GM12878 (cell line): ENCODE results near the gene SPIB. TPM values are rescaled to one million over a fixed set of nuclear protein-coding genes. Genes with fewer than 3 reads are reported as not detected.

Source experiments
- CEBPB ChIP-seq, 2 experiments: fragments of 150-350 bp in 1 of 2; IDR thresholded peaks; 2 replicates each; pipeline ENCODE4 v1.6.1; 2012 to 2014; ENCODE audit warnings: low read depth in 2 of 2, low read length in 2 of 2, borderline replicate concordance in 1 of 2, inconsistent platforms in 1 of 2
- FOXK2 ChIP-seq: fragments of 450-650 bp; IDR thresholded peaks from 2 replicates; pipeline ENCODE4 v1.6.1; 2017; ENCODE audit warnings: mild to moderate bottlenecking, moderate library complexity
- MLLT1 ChIP-seq: fragments of 450-650 bp; IDR thresholded peaks from 2 replicates; pipeline ENCODE4 v1.6.1; 2016; ENCODE audit warnings: mild to moderate bottlenecking
- RAD51 ChIP-seq: fragments of 450-650 bp; IDR thresholded peaks from 2 replicates; pipeline ENCODE4 v1.6.1; 2016; ENCODE audit warnings: moderate library complexity, mild to moderate bottlenecking, inconsistent platforms
- RELA ChIP-seq: fragments of 450-650 bp; IDR thresholded peaks from 2 replicates; pipeline ENCODE4 v1.8.0; 2014; ENCODE audit warnings: borderline replicate concordance; ENCODE audit not compliant: partially characterized antibody
- RUNX3 ChIP-seq: IDR thresholded peaks from 2 replicates; pipeline ENCODE4 v1.6.1; 2012; ENCODE audit warnings: low read length, inconsistent platforms
- SIX5 ChIP-seq: IDR thresholded peaks from 2 replicates; pipeline ENCODE4 v1.6.1; 2011; ENCODE audit warnings: mild to moderate bottlenecking, low read depth, low read length, moderate library complexity; ENCODE audit not compliant: severe bottlenecking
- WRNIP1 ChIP-seq: IDR thresholded peaks from 2 replicates; pipeline ENCODE4 v1.6.1; 2011; ENCODE audit warnings: low read depth, low read length, improper control_type of control experiment, borderline replicate concordance
- ZBED1 ChIP-seq: IDR thresholded peaks from 2 replicates; pipeline ENCODE4 v1.6.1; 2016; ENCODE audit warnings: borderline replicate concordance
- polyA plus RNA-seq, 11 experiments: library from polyadenylated mRNA; depleted of rRNA in 4 of 11; unstranded in 6 of 11; stranded (reverse) in 5 of 11; fragments of >200 nt; fragmentation: Nextera tagmentation in 4 of 11; fragmentation: Illumina TruSeq in 1 of 11; extraction: Ambion mirVana in 4 of 11; extraction: Trizol in 1 of 11; gene quantifications; 1 replicate in 1 of 11; 2 replicates in 10 of 11; pipeline versions ENCODE4 v1.2.1 to v1.2.3, GENCODE V29; 2011 to 2016; ENCODE audit warnings: inconsistent platforms in 2 of 11, missing spikeins in 2 of 11, low read depth in 1 of 11
- total RNA-seq, 4 experiments: library from RNA; depleted of rRNA in 3 of 4; stranded (reverse); fragments of >200 nt in 3 of 4; fragmentation: Illumina TruSeq in 1 of 4; extraction: Trizol in 1 of 4; gene quantifications; 2 replicates each; pipeline versions ENCODE4 v1.2.1 to v1.2.3, GENCODE V29; 2013 to 2021
- TF ChIP-seq, protein P1 (sequence below): fragments of 450-650 bp; IDR thresholded peaks from 2 replicates; pipeline ENCODE4 v1.6.1; 2018; ENCODE audit warnings: mild to moderate bottlenecking, low read depth, moderate library complexity; ENCODE audit not compliant: partially characterized antibody
- TF ChIP-seq, protein P2 (sequence below), 3 experiments: IDR thresholded peaks in 2 of 3; conservative IDR thresholded peaks in 1 of 3; 2 replicates each; pipeline ENCODE4 v1.5.1; 2011; ENCODE audit warnings: low read depth in 3 of 3, low read length in 3 of 3, mild to moderate bottlenecking in 3 of 3, control low read depth in 2 of 3, moderate library complexity in 2 of 3, inconsistent platforms in 1 of 3, mixed read lengths in 1 of 3; ENCODE audit not compliant: control insufficient read depth in 2 of 3, insufficient read depth in 1 of 3; ENCODE audit errors: extremely low read depth in 1 of 3
- TF ChIP-seq, protein P3 (sequence below): fragments of 450-650 bp; IDR thresholded peaks from 2 replicates; pipeline ENCODE4 v1.6.1; 2017; ENCODE audit warnings: mild to moderate bottlenecking
- TF ChIP-seq, protein P4 (sequence below): IDR thresholded peaks from 2 replicates; pipeline ENCODE4 v1.6.1; 2012; ENCODE audit warnings: improper control_type of control experiment, low read depth, low read length; ENCODE audit not compliant: insufficient replicate concordance

Gene SPIB
- total and polyA plus RNA-seq, 10 of the 15 experiments (the other 5 are each of a cell fraction or from before 2014, with no cell fraction given) = 3.5 to 123 (median 56.0) TPM

- TF ChIP-seq WRNIP1 (no peak), RAD51 (no peak), FOXK2 (no peak), SIX5 (no peak), CEBPB (IDR thresholded peaks at IDR 0.05; ENCODE audit: borderline replicate concordance in 1 of 2, low read depth in 2 of 2, low read length in 2 of 2) (no peak), ZBED1 (no peak), RELA (no peak), MLLT1 (no peak), RUNX3 (no peak)
- TF ChIP-seq, protein P1, sequence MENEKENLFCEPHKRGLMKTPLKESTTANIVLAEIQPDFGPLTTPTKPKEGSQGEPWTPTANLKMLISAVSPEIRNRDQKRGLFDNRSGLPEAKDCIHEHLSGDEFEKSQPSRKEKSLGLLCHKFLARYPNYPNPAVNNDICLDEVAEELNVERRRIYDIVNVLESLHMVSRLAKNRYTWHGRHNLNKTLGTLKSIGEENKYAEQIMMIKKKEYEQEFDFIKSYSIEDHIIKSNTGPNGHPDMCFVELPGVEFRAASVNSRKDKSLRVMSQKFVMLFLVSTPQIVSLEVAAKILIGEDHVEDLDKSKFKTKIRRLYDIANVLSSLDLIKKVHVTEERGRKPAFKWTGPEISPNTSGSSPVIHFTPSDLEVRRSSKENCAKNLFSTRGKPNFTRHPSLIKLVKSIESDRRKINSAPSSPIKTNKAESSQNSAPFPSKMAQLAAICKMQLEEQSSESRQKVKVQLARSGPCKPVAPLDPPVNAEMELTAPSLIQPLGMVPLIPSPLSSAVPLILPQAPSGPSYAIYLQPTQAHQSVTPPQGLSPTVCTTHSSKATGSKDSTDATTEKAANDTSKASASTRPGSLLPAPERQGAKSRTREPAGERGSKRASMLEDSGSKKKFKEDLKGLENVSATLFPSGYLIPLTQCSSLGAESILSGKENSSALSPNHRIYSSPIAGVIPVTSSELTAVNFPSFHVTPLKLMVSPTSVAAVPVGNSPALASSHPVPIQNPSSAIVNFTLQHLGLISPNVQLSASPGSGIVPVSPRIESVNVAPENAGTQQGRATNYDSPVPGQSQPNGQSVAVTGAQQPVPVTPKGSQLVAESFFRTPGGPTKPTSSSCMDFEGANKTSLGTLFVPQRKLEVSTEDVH = no peak
- TF ChIP-seq, protein P2, sequence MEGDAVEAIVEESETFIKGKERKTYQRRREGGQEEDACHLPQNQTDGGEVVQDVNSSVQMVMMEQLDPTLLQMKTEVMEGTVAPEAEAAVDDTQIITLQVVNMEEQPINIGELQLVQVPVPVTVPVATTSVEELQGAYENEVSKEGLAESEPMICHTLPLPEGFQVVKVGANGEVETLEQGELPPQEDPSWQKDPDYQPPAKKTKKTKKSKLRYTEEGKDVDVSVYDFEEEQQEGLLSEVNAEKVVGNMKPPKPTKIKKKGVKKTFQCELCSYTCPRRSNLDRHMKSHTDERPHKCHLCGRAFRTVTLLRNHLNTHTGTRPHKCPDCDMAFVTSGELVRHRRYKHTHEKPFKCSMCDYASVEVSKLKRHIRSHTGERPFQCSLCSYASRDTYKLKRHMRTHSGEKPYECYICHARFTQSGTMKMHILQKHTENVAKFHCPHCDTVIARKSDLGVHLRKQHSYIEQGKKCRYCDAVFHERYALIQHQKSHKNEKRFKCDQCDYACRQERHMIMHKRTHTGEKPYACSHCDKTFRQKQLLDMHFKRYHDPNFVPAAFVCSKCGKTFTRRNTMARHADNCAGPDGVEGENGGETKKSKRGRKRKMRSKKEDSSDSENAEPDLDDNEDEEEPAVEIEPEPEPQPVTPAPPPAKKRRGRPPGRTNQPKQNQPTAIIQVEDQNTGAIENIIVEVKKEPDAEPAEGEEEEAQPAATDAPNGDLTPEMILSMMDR (IDR thresholded peaks at IDR 0.05 in 2 of 3, conservative IDR thresholded peaks at IDR 0.05 in 1 of 3; ENCODE audit: control insufficient read depth in 2 of 3, extremely low read depth in 1 of 3, insufficient read depth in 1 of 3, low read depth in 3 of 3, low read length in 3 of 3) = no peak
- TF ChIP-seq, protein P3, sequence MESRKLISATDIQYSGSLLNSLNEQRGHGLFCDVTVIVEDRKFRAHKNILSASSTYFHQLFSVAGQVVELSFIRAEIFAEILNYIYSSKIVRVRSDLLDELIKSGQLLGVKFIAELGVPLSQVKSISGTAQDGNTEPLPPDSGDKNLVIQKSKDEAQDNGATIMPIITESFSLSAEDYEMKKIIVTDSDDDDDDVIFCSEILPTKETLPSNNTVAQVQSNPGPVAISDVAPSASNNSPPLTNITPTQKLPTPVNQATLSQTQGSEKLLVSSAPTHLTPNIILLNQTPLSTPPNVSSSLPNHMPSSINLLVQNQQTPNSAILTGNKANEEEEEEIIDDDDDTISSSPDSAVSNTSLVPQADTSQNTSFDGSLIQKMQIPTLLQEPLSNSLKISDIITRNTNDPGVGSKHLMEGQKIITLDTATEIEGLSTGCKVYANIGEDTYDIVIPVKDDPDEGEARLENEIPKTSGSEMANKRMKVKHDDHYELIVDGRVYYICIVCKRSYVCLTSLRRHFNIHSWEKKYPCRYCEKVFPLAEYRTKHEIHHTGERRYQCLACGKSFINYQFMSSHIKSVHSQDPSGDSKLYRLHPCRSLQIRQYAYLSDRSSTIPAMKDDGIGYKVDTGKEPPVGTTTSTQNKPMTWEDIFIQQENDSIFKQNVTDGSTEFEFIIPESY = no peak
- TF ChIP-seq, protein P4, sequence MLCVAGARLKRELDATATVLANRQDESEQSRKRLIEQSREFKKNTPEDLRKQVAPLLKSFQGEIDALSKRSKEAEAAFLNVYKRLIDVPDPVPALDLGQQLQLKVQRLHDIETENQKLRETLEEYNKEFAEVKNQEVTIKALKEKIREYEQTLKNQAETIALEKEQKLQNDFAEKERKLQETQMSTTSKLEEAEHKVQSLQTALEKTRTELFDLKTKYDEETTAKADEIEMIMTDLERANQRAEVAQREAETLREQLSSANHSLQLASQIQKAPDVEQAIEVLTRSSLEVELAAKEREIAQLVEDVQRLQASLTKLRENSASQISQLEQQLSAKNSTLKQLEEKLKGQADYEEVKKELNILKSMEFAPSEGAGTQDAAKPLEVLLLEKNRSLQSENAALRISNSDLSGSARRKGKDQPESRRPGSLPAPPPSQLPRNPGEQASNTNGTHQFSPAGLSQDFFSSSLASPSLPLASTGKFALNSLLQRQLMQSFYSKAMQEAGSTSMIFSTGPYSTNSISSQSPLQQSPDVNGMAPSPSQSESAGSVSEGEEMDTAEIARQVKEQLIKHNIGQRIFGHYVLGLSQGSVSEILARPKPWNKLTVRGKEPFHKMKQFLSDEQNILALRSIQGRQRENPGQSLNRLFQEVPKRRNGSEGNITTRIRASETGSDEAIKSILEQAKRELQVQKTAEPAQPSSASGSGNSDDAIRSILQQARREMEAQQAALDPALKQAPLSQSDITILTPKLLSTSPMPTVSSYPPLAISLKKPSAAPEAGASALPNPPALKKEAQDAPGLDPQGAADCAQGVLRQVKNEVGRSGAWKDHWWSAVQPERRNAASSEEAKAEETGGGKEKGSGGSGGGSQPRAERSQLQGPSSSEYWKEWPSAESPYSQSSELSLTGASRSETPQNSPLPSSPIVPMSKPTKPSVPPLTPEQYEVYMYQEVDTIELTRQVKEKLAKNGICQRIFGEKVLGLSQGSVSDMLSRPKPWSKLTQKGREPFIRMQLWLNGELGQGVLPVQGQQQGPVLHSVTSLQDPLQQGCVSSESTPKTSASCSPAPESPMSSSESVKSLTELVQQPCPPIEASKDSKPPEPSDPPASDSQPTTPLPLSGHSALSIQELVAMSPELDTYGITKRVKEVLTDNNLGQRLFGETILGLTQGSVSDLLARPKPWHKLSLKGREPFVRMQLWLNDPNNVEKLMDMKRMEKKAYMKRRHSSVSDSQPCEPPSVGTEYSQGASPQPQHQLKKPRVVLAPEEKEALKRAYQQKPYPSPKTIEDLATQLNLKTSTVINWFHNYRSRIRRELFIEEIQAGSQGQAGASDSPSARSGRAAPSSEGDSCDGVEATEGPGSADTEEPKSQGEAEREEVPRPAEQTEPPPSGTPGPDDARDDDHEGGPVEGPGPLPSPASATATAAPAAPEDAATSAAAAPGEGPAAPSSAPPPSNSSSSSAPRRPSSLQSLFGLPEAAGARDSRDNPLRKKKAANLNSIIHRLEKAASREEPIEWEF = no peak
Measured at GRCh38 chr19:50417111-50418081, 1.3 kb upstream of the SPIB start (continued).
